ENCODE data around the gene CDK2. TPM values are rescaled to one million over a fixed set of nuclear protein-coding genes. Genes with fewer than 3 reads are reported as not detected.
A peak's percentile ranks its signal among the peaks of the same experiment; 100 is the strongest.

CDK2 gene
- total RNA-seq, 1 donor from 2014 or later = 28.0 TPM

DNA sequence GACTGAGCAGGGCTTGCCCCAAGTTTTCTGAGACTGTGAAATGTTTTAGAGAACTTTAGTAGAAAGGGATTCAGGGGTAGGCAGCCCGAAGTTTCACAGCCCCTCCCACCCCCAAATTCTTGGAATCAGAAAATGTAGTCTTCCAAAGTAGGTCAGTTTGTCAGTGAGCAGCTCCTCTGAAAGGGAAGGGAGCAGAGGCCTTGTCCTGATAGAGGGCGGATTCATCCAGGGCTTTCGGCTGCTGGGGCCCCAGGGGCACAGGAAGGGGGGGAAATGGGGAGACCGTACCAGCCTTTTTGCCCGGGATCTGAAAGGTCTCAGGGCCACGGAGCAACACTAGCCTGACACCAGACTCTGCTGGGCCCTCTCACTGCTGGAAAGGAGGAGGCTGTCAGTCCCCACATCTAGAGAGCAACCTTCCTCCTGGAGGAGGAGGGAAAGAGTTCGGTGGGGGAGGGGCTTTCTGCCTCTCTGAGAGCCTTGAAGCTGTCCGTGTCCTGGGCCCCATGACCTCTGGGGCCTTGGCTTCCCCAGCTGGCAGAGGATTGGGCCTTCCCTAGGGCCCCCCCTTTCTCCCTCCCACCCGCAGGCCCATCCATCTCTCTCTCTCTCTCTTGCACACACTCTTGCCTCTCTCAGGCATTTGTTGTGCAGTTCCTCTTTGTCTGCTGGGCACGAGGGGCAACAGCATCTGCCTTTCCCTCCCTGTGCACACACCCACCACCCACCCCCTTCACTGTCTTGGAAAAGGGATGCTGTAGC lies 54.0 kb downstream of the CDK2 start, which contains the start of gene IKZF4:
TSS of gene IKZF4 (plus strand) at position 621 of the 762 bp plus-strand sequence. CDS start 451 bp downstream, outside the sequence.
- intact Hi-C loops (cut with DNase I) = no loop called here
- ATAC-seq (peak; percentile 84), DNase-seq (peak; percentile 72)
- peaks cover 21% of the 10 kb centered on the region for H3K4me1 ChIP-seq
- no peak for TF ChIP-seq CTCF (IDR thresholded peaks at IDR 0.05)
- H3K9me3 ChIP-seq = no peaks in the 10 kb centered on the region
- H3K36me3 ChIP-seq = peaks cover 14% of the 10 kb centered on the region
- peak within 1 kb of the TSS; percentile 70 for H3K27ac ChIP-seq
- peak within 1 kb of the TSS; percentile 35 for H3K4me3 ChIP-seq
- H3K27me3 ChIP-seq = no peaks in the 10 kb centered on the region

- TF ChIP-seq CTCF (IDR thresholded peaks at IDR 0.05) = no peak
- no peak for DNase-seq
- peaks cover 14% of the 10 kb centered on the region for H3K36me3 ChIP-seq
- peak overlapping the region; percentile 51 for H3K27ac ChIP-seq
- no peaks in the 10 kb centered on the region for H3K9me3 ChIP-seq
- intact Hi-C loops (cut with DNase I) = no loop called here
- H3K27me3 ChIP-seq = no peaks in the 10 kb centered on the region
- ATAC-seq = no peak
- H3K4me3 ChIP-seq = no peak overlapping the region
- H3K4me1 ChIP-seq = peaks cover 21% of the 10 kb centered on the region
Measured at GRCh38 chr12:56021889-56022497, 55.4 kb downstream of the CDK2 start.

Other genes with a start within 250 kb of the CDK2 start
- gene RDH5, start 246.4 kb upstream of the CDK2 start, total RNA-seq = 6.0 TPM
- 1,158 TPM for gene CD63, start 237.8 kb upstream of the CDK2 start, total RNA-seq
- 5.8 TPM for gene GDF11, start 223.7 kb upstream of the CDK2 start, total RNA-seq
- 43.6 TPM for gene SARNP, start 149.1 kb upstream of the CDK2 start, total RNA-seq
- gene ORMDL2, start 148.8 kb upstream of the CDK2 start, total RNA-seq = 49.2 TPM
- gene DNAJC14, start 137.2 kb upstream of the CDK2 start, total RNA-seq = 42.7 TPM
- gene MMP19, start 123.9 kb upstream of the CDK2 start, total RNA-seq = 30.2 TPM
- 29.1 TPM for gene PYM1, start 38.9 kb upstream of the CDK2 start, total RNA-seq
- gene DGKA, start 35.7 kb upstream of the CDK2 start, total RNA-seq = 29.0 TPM
- gene PMEL, start 788 bp upstream of the CDK2 start, total RNA-seq = 4.9 TPM
- 150 TPM for gene RAB5B, start 7.2 kb downstream of the CDK2 start, total RNA-seq
- 20.3 TPM for gene SUOX, start 30.4 kb downstream of the CDK2 start, total RNA-seq
- gene IKZF4, start 54.2 kb downstream of the CDK2 start, total RNA-seq = 10.5 TPM
- gene RPS26, start 75.1 kb downstream of the CDK2 start, total RNA-seq = 55.4 TPM
- gene ERBB3, start 113.3 kb downstream of the CDK2 start, total RNA-seq = 60.7 TPM
- gene PA2G4, start 137.7 kb downstream of the CDK2 start, total RNA-seq = 71.4 TPM
- gene RPL41, start 149.8 kb downstream of the CDK2 start, total RNA-seq = 2,726 TPM
- gene ZC3H10, start 151.4 kb downstream of the CDK2 start, total RNA-seq = 8.4 TPM
- gene ESYT1, start 161.4 kb downstream of the CDK2 start, total RNA-seq = 101 TPM
- gene MYL6B, start 185.8 kb downstream of the CDK2 start, total RNA-seq = 19.5 TPM
- 1,254 TPM for gene MYL6, start 191.5 kb downstream of the CDK2 start, total RNA-seq
- gene SMARCC2, start 222.7 kb downstream of the CDK2 start, total RNA-seq = 117 TPM